GM13977 (cell line): ENCODE measurements around the gene PLS1.
"Not testable (repeated sequence)": the region's sequence is repeated elsewhere in the genome, so short reads cannot be mapped to it uniquely, and the experiment has no call there.

Experiments
- DNase-seq: peaks from one replicate; pipeline ENCODE4 v3.0.0; 2012; ENCODE audit warnings: low spot score
- in situ Hi-C: fragments of 300-500 bp; cut with MboI; formaldehyde crosslinking; loops from one replicate; pipeline ENCODE4 v1.12.0; 2022; ENCODE audit warnings: low sequenced_read_pairs, low pct_unique_long_range_greater_than_20kb, mixed read lengths, inconsistent platforms; ENCODE audit not compliant: unreplicated experiment
- TF ChIP-seq, protein P1 (sequence below): IDR thresholded peaks from 2 replicates; pipeline ENCODE4 v1.5.1; 2012; ENCODE audit warnings: mild to moderate bottlenecking, control low read depth; ENCODE audit not compliant: insufficient read depth; ENCODE audit errors: extremely low read depth, missing control alignments

Gene PLS1

DNA sequence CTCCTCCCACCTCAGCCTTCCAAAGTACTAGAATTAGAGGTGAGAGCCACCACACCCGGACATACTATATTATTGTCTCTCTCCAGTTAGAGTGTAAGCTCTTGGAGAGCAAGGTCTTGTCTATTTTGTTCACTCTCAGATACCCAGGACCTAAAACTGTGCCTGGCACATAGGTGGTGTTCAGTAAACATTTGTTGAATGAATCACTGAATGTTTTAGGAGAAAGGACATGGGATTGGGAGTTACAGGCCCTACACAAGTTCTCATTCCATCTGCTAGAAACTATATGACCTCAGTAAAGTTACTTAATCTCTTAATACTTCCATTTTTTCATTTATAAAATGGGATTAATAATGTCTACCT lies 16.2 kb upstream of the PLS1 start:
- in situ Hi-C loops: loop anchor here (25.0 kb wide), 1 partner anchor 407 kb away; no protein-coding TSS in a partner anchor
- TF ChIP-seq, protein P1, sequence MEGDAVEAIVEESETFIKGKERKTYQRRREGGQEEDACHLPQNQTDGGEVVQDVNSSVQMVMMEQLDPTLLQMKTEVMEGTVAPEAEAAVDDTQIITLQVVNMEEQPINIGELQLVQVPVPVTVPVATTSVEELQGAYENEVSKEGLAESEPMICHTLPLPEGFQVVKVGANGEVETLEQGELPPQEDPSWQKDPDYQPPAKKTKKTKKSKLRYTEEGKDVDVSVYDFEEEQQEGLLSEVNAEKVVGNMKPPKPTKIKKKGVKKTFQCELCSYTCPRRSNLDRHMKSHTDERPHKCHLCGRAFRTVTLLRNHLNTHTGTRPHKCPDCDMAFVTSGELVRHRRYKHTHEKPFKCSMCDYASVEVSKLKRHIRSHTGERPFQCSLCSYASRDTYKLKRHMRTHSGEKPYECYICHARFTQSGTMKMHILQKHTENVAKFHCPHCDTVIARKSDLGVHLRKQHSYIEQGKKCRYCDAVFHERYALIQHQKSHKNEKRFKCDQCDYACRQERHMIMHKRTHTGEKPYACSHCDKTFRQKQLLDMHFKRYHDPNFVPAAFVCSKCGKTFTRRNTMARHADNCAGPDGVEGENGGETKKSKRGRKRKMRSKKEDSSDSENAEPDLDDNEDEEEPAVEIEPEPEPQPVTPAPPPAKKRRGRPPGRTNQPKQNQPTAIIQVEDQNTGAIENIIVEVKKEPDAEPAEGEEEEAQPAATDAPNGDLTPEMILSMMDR: no peak

DNA sequence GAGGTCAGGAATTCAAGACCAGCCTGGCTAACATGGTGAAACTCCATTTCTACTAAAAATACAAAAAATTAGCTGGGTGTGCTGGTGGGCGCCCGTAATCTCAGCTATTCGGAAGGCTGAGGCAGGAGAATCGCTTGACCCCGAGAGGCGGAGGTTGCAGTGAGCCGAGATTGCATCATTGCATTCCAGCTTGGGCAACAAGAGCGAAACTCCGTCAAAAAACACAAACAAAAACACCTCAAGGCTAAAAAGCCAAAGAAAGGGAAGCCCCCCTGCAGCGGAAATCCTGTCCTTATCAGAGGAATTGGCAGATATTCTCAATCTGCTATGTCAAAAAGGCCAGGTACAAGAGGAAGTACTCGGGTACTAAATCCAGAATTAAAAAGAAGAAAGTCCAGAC lies 15.1 kb upstream of the PLS1 start:
- in situ Hi-C loops: loop anchor here (25.0 kb wide), 1 partner anchor 406 kb away; no protein-coding TSS in a partner anchor
- not testable (repeated sequence) for DNase-seq

More for the DNA sequence above, 16.2 kb upstream of the PLS1 start:
- DNase-seq: no peak

DNA sequence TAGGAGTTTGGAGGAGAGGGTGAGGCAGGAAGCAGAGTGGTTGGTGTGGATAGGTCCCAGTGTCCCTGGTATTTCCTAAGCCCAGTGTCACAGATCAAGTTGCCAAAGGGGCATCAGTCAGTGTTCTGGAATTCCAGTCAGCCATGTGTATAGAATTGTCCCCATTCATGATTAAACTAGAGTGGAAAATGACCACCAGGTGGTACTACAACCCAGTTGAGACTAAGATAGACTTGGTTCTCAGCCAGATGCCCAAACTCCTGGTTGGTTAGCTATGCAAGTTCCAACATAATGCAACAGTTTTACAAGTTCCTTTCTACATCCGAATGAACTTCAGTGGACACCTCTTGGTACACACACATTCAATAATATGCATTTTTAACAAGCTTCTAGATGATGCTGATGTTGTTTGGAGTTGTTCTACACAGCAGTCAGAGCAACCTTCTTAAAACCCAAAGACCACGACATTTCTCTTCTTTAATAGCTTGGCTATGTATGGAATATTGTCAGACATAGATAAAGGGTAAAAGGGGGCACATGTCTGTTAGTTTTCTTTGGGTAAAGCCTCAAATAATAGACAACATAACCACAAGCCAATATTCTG lies 9.3 kb upstream of the PLS1 start:
- no peak for DNase-seq
- in situ Hi-C loops: loop anchor here (25.0 kb wide), 1 partner anchor 400 kb away; no protein-coding TSS in a partner anchor
- TF ChIP-seq, protein P1: peak; percentile 51

DNA sequence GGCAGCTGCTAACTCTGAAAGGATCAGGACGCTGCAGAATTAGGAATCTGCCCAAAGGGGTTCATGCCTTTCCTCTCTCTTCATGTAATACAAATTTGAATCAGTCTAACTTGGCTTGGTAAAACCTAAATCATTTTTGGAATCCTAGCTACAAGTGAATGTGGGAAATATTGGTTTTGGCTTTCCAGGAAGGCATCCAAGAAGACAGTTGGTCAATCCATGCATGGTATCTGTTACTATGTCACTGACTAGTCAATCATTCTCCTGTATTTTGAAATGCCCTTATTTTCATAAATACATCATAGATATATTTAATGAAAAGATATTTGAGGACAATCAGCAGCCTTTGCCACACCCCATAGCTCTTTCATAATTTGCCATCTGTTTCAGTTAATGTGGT lies 7.5 kb upstream of the PLS1 start:
- no peak for DNase-seq
- TF ChIP-seq, protein P1: no peak
- in situ Hi-C loops: loop anchor here (25.0 kb wide), 1 partner anchor 399 kb away; no protein-coding TSS in a partner anchor

DNA sequence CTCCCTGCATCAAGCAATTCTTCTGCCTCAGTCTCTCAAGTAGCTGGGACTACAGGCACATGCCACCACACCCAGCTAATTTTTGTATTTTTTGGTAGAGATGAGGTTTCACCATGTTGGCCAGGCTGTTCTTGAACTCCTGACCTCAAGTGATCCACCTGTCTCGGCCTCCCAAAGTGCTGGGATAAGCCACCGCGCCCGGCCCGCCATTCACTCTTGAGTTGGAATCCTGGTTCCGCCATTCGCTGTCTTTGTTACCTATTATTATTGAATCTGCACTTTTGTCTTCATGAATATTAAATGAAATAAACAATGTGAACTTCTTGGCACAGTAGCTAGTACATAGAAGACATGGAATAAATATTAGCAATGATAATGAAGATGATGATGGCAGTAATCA lies 3.9 kb upstream of the PLS1 start:
- DNase-seq: not testable (repeated sequence)
- in situ Hi-C loops: loop anchor here (25.0 kb wide), 1 partner anchor 395 kb away; no protein-coding TSS in a partner anchor

DNA sequence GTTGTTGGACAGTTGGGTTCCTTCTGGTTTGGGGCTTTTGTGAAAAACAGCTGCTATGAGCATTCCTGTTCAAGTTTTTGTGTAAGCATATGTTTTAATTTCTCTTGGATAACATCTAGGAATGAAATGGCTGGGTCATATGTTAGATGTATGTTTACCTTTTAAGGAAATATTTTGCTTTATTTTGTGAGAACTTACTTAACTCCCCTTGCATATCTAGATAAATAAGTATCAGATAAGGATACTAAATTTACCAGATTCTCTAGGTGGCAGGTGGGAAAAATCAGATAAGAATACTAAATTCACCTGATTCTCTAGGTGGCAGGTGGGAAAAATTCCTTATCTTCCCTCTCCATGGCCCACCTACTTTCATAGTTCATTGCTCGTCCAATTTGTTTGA lies 1.1 kb upstream of the PLS1 start:
- DNase-seq: no peak
- TF ChIP-seq, protein P1: no peak
- in situ Hi-C loops: loop anchor here (25.0 kb wide), 1 partner anchor 392 kb away; no protein-coding TSS in a partner anchor

DNA sequence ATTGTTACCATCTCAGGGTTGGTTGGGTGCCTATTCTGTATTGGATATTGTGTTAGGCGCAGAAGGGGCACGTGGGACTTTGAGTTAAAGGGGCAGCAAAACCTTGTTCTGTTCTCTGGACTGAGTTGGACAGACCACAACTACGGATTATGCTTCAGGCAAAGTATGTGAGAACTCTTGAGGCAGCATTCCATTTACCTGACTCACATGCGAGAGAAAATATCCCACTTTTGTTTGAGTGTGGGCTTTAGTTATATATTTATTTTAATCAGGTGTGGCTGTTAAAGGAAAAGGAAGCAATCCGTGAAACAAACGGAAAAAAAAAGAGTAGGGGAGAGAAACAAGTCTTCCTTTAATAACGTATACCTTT lies 627 bp upstream of the PLS1 start:
- no peak for DNase-seq
- in situ Hi-C loops: loop anchor here (25.0 kb wide), 1 partner anchor 392 kb away; no protein-coding TSS in a partner anchor
- TF ChIP-seq, protein P1: no peak
